NCI-H510A (cell line): ENCODE results near the gene DPM2.

ENCODE experiments used
- DNase-seq: peaks from one replicate; lab custom pipeline; 2025; lab: John Stamatoyannopoulos, UW

DPM2 gene

GRCh38 chr9:127898433-127899127, 39.1 kb downstream of the DPM2 start:
- DNase-seq = no peak

GRCh38 chr9:127897193-127897692, 40.4 kb downstream of the DPM2 start:
- no peak for DNase-seq

GRCh38 chr9:127896395-127897192, 41.1 kb downstream of the DPM2 start:
- no peak for DNase-seq

- no peak for DNase-seq
Observed at GRCh38 chr9:127895811-127896210, 41.8 kb downstream of the DPM2 start.

GRCh38 chr9:127893392-127893791, 44.3 kb downstream of the DPM2 start:
- no peak for DNase-seq

- DNase-seq = no peak
Observed at GRCh38 chr9:127892831-127893230, 44.8 kb downstream of the DPM2 start.

- DNase-seq = no peak
Observed at GRCh38 chr9:127890053-127890452, 47.6 kb downstream of the DPM2 start.

- DNase-seq = no peak
Observed at GRCh38 chr9:127887792-127888191, 49.9 kb downstream of the DPM2 start.

GRCh38 chr9:127886401-127886972, 51.2 kb downstream of the DPM2 start:
- DNase-seq = no peak

GRCh38 chr9:127885508-127886281, 52.0 kb downstream of the DPM2 start:
- DNase-seq = no peak
